GM19397 (cell line): ENCODE results near the gene TWIST2.

Source experiments
- ATAC-seq: cut with Tn5 transposase; IDR thresholded peaks from one replicate; pipeline ENCODE4 v1.9.1; 2021; ENCODE audit warnings: mild to moderate bottlenecking, moderate library complexity; ENCODE audit not compliant: unreplicated experiment

The TWIST2 gene

GRCh38 chr2:238916176-238916874 is 68.4 kb downstream of the TWIST2 start:
- ATAC-seq, result no peak

GRCh38 chr2:238916875-238917590 is 69.1 kb downstream of the TWIST2 start:
- ATAC-seq, result no peak

DNA sequence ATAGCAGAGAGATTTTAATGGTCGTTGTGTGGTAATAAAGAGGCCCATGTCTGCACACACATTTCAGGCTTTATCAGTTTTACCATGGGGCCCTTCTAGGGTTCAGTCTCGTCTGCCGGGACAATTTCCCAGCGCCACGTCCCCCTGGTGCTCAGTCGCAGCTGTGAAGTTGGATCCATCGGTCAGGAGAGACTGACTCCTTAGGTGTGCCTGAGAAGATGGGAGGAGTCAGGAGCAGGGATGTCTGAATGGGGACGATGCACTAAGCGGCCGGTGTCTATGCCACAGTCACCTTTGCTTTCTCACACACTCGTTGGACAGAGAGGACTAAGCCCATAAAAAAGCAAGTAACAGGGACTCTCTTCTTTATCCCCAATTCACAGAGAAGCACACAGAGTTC is 71.4 kb downstream of the TWIST2 start:
- ATAC-seq, result no peak

DNA sequence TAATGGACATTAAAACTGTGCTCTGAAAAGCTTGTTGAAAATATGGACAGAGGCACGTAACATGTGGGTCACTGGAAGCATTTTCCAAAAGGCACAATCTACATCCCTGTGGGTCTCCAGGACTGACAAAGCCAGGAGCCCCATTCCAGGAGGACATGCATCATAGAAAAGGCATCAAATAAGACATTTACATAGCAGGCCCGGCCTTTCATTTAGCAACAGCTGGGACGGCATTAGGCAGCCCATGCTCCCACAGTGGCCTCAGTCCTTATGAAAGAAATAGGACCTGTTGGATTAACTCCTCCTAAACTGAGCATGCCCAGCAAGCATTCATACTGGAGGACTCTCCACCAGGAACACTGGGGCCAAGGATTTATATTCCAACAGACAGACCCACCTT is 72.2 kb downstream of the TWIST2 start:
- no peak for ATAC-seq

DNA sequence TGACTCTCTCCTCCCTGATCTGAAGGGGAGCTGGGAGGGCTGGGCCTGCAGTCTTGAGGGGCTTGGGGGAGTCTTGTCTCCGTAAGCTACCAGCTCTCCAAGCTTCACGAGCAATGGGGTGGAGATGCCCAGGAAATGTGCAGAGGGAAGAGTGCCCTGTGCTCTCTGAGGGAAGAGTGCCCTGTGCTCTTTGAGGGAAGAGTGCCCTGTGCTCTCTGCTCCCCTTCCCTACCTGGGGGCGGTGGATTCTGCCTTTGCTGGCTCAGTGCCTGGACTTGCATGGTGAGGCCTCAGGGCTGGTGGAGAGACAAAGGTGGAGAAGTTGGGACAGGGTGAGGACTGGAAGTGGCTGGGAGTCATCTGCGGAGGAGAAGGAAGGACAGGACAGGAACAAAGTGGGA is 72.7 kb downstream of the TWIST2 start:
- ATAC-seq, result no peak

- ATAC-seq, result no peak
Observed at GRCh38 chr2:238921259-238921658, 73.4 kb downstream of the TWIST2 start.

DNA sequence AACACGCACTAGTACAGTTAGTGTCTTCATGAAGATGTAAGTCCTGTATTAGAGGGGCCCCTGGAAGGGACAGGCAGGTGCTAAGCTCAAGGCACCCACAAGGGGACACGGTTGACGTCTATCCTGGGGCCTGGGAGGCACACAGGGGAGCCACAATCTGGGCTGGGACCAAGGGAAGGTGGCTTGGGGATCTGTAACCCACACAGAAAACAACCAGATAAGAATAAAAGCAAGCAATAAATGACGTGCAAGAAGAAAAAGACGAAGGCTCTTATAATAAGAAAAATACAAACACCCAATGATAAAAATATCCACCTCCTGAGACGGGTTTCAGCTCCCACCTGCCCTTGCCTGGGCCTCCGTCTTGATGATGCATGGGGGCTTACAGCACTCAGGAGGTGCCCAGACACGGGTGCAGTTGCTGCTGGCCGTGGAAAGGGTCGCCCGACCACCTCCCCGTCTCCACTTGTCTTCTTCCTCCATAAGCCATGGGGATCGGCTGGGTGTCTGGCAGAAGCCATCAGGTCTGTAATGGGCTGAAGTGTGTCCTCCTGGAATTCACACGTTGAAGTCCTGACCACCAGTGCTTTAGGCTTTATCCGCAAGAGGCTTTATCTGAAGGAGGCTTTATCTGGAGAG is 73.9 kb downstream of the TWIST2 start:
- no peak for ATAC-seq

DNA sequence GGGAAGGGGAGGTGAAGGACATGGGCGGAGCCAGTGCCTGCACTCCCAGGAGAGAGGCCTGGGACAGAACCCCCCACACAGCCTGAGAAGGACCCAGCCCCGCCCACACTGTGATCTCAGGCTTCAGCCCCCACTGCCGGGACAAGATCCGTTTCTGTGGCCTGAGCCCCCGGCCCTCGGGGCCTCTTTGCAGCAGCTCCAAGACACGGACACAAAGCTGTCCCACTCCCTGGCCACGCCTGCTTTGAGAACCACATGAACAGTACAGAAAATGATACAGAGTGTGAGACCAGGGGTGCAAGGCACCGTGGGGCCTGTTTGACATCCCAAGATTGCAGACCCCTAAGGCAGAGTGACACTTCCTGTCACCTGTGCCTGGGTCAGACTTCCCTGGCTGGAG is 74.5 kb downstream of the TWIST2 start:
- no peak for ATAC-seq

DNA sequence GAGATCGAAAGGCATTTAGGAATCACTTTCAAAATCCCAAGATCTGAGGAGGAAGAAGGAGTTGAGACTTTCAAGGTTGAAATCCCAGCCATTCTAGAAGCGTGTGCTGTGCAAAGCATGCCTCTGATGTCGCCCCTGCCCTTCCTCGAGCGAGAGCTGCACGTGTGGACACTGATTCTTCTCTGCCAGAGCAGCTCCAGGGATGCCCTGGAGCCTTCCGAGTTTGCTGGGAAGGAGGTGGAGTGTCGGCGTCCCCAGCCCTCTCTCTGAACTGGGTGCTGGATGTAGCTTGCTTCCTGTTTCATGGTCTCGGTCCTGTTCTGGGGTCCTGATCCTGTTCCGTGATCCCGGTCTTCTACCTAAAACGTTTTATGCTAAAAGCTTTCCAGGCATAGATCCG is 76.1 kb downstream of the TWIST2 start:
- ATAC-seq, result no peak

GRCh38 chr2:238924796-238925195 is 76.9 kb downstream of the TWIST2 start:
- ATAC-seq, result no peak

DNA sequence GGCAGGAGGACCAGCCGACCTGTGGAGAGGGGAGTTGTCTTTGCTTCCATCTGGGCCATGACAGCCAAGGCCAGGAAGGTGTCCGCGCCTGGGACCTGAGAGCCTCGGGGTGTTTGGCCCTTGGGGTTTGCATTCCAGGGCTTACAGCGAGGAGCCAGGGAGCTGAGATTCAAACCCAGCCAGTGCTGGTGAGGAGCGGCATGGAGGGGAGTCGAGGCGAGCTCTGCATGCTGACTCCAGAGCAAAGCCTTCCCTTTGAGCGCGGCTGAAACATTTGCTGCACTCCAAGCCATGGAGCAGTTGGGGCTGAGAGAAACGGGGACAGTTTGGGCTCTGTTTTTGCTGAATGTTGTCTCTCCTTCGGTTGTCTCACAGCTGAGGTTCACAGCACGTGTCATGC is 77.4 kb downstream of the TWIST2 start:
- no peak for ATAC-seq

- no peak for ATAC-seq
Observed at GRCh38 chr2:238925816-238926521, 78.1 kb downstream of the TWIST2 start.

GRCh38 chr2:238926761-238927611 is 79.1 kb downstream of the TWIST2 start:
- no peak for ATAC-seq

DNA sequence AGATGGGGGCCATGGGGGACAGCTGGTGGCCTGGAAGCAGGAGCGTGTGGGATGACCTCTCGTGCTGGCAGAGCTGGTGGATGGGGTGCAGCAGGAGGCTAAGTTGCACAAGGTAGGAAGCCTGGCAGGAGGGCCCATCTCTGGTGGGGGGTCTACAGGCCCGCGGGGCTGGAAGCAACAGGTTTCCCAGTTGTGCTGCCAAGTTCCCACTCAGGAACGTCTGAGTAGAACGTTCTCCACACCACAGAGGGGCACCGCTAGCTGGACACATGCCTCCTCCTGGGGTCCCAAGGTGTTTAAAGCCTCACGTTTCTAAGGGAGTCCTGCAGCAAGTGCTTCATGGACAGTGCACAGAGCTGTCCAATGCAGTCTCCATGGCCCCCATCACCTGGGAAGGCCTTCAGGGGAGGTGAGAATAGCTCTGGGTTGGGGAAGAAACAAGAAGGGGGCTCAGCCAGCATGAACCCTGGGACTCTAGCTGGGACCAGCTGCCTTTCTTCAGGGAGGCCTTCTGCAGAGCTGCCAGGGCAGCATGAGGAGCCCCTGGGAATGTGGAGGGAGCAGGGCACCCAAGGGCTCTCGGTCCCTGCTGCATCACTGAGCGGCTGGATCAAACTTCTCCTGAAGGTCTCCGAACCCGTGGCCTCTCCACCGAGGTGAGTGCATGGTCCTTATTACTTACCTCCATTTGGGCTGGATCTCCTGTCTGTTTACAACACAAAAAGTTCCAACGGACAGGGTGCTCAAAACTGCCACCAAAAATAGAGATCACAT is 80.0 kb downstream of the TWIST2 start:
- ATAC-seq, result no peak

DNA sequence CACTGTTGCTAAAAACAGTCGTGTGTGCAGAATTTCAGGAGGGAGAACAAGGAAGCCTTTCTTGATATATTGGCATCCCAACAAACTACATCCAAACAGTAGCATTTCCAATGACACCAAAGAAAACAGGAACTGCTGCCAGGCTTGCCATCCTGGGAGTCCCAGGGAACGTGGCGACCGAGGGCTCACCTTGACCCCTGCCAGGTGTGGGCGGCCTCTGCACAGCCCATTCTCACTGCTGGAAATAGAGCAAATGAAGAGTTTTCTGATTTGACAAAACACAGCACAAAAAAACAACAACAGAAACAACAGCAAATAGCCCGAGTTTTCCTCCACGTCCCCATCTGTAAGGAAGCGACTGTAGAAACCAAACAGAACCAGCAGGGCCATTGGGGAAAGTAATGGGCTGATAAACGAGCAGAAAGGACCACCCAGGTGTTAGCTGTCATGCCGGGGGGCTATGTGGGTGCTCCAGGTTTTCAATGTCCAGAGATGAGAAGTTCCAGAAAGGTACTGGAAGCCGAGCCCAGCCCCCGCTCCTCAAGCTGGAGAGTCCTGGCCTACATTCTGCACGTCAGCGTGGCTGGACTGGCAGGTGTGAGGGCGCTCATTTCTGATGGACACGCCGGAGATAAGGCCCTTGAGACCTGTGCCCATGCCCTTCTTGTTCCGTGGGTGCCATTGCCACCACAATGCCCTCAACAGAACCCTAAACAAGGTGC is 80.8 kb downstream of the TWIST2 start:
- no peak for ATAC-seq

DNA sequence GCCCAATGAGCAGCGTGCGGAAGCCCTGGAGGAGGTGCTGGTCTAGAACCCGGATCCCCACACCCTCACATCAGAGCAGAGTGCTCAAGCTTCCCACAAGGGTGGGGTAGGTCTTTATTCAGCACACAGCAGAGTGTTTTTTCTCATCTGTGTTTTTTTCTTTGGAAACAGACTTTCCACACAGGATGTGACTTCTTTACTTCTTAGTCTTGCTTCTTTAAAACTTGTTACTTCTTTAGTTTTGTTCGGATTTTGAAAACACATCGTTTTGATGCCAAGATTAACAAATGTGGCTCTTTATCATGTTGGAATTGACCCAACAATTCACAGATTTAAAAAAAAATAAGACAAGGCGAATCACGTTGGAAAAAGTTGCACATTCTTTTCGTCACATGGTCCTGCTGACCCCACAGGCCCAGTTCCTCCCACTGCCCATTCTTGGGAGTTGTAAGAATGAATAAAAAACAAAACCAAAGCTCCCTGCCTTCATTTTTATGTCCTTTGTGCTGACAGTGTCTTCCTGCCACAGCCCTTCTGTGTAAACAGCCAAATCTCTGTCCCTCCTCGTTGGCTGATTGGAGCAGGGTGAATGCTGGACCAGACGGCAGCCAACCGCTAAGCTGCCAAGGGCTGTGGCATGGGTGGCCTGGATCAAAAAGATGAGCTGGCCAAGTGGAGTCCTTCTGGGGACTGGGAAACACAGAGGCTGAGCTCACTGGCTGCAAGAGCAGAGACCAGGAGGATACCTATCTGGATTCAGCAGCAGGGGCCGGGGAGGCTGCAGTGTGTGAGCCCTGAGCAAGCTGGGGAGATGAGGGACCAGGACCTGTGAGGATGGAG is 81.6 kb downstream of the TWIST2 start:
- no peak for ATAC-seq

- ATAC-seq, result no peak
Observed at GRCh38 chr2:238930216-238930615, 82.3 kb downstream of the TWIST2 start.
